Measurements from ENCODE around the gene ANKRD12.

The ANKRD12 gene

DNA sequence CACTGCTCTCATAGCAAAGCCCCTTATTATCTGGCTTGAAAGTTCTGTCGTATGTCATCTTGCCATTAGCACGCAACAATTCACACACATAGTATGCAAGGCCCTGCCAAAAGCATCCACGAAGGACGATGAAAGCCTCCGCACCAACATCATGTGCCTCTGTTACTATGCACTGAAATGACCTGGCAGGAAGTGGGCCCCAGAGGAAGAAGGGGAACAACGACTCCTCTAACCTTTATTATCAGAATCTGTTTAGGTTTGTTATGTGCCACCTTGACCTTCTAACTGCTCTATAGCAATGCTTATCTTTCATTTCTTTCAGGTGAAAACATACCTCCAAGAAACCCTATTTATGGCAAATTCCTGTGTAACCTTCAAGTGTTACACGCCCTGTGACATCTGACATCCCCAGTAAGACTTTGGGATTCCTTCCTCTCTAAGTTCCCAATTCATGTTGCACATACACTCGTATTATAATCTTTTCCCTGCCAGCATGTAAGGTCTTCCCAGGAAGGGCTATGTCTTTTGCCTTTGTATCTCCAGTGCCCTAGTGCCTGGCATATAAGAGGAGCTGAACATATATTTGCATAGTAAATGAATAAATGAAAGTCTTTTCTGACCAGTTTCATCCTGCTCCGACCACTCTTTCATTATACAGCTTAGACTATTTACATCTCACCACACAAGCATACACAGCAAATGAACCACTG lies 41.1 kb upstream of the ANKRD12 start:
- TF ChIP-seq POLR2AphosphoS5 (IDR thresholded peaks at IDR 0.05; ENCODE audit: low read depth, low read length) (no peak; the same call in 1 of the 2 replicates), SPI1 (IDR thresholded peaks at IDR 0.05; ENCODE audit: low read depth, low read length) (peak; percentile 74), POU2F2 (IDR thresholded peaks at IDR 0.05; ENCODE audit: low read depth, low read length) (peak; percentile 69; the same call in 1 of the 2 replicates), POLR2A (IDR thresholded peaks at IDR 0.05; ENCODE audit: low read depth, low read length) (peak; percentile 51), PAX5 (IDR thresholded peaks at IDR 0.05; ENCODE audit: insufficient read depth, low read length, severe bottlenecking) (no peak), TAF1 (IDR thresholded peaks at IDR 0.05; ENCODE audit: low read depth, low read length) (no peak)
- no peak for DNase-seq (ENCODE audit: insufficient read length, low spot score)
- FAIRE-seq: peak; percentile 84

DNA sequence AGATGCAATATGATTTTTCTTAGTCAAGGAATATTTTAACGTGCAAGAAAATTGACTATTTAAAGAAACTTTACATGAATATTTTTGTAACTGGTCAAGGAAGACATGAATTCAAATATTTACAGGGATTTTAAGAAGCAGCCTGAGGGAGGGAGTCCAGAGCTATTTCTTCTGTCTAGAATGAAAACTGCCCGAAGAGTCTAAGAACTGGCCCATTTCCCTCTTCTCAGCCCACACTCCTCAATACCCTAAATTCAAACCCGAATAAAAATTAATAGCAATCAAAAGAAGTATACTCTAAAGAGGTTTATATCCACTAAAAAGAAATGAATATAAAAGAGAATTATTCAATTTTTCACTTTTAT lies 40.6 kb upstream of the ANKRD12 start:
- TF ChIP-seq POLR2AphosphoS5 (IDR thresholded peaks at IDR 0.05; ENCODE audit: low read depth, low read length) (no peak), PAX5 (IDR thresholded peaks at IDR 0.05; ENCODE audit: insufficient read depth, low read length, severe bottlenecking) (no peak), POU2F2 (IDR thresholded peaks at IDR 0.05; ENCODE audit: low read depth, low read length) (no peak), SPI1 (IDR thresholded peaks at IDR 0.05; ENCODE audit: low read depth, low read length) (no peak), TAF1 (IDR thresholded peaks at IDR 0.05; ENCODE audit: low read depth, low read length) (no peak), POLR2A (IDR thresholded peaks at IDR 0.05; ENCODE audit: low read depth, low read length) (no peak)
- DNase-seq (ENCODE audit: insufficient read length, low spot score): no peak
- FAIRE-seq: no peak

DNA sequence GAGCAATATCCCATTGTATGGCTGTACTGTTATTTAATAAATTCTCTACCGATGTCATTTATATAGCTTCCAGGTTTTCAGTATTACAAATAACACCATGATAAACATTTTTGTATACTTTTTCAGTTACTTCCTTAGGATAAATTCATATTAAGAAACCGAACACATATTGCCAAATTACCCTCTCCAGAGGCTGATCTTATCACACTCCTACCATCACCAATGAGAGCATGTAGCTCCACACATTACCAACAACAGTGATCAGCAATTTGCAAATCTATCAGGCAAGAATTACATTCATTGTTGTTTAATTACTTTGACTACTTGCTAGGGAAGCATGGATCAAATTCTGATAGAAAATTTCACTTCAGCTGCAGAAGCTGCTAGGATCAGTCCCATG lies 39.9 kb upstream of the ANKRD12 start:
- no peak for TF ChIP-seq POLR2AphosphoS5 (IDR thresholded peaks at IDR 0.05; ENCODE audit: low read depth, low read length)
- no peak for TF ChIP-seq PAX5 (IDR thresholded peaks at IDR 0.05; ENCODE audit: insufficient read depth, low read length, severe bottlenecking)
- no peak for TF ChIP-seq POU2F2 (IDR thresholded peaks at IDR 0.05; ENCODE audit: low read depth, low read length)
- no peak for TF ChIP-seq POLR2A (IDR thresholded peaks at IDR 0.05; ENCODE audit: low read depth, low read length)
- no peak for TF ChIP-seq SPI1 (IDR thresholded peaks at IDR 0.05; ENCODE audit: low read depth, low read length)
- TF ChIP-seq TAF1 (IDR thresholded peaks at IDR 0.05; ENCODE audit: low read depth, low read length): no peak
- no peak for FAIRE-seq

DNA sequence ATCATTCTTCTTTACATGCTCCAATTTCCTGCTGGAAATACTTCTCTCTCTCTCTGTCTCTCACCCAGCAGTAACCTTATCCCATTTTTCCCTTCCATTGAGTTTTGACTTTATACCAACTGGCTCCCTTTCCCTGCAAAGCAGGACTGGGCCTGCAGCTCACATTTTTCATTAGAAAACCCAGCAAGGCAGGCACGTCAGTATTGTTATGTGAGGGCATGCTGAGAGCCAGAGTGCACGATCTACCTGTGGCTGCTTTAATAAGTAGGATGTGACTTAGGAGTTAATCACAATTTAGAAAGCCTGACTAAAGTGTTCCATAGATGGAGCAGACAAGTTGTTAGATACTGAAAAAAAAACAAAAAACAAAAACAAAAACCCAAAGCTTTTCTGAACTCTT lies 39.2 kb upstream of the ANKRD12 start:
- DNase-seq (ENCODE audit: insufficient read length, low spot score) (no peak), FAIRE-seq (no peak)
- TF ChIP-seq TAF1 (IDR thresholded peaks at IDR 0.05; ENCODE audit: low read depth, low read length) (no peak), POLR2A (IDR thresholded peaks at IDR 0.05; ENCODE audit: low read depth, low read length) (no peak), PAX5 (IDR thresholded peaks at IDR 0.05; ENCODE audit: insufficient read depth, low read length, severe bottlenecking) (no peak), POLR2AphosphoS5 (IDR thresholded peaks at IDR 0.05; ENCODE audit: low read depth, low read length) (no peak), SPI1 (IDR thresholded peaks at IDR 0.05; ENCODE audit: low read depth, low read length) (no peak), POU2F2 (IDR thresholded peaks at IDR 0.05; ENCODE audit: low read depth, low read length) (no peak)

More for the DNA sequence above, 39.9 kb upstream of the ANKRD12 start:
- DNase-seq (ENCODE audit: insufficient read length, low spot score): no peak

DNA sequence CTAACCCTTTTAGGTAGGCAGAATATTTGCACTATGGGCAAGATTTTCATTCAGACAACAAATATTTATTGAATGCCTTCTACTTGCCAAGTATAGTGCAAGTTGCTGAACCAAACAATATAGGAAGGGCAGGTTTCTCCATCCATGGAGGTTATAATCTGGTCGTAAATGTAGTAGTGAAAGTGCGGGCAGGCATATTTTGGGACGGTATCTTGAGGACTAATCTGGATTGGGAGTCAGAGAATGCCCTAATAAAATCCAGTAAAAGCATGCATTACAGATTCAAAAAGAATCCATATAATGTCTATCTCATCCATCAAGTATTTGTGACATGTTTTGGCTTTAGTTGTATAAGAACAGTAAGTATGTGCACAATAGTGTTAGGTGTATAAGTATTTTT lies 35.8 kb upstream of the ANKRD12 start:
- TF ChIP-seq POLR2A (IDR thresholded peaks at IDR 0.05; ENCODE audit: low read depth, low read length): no peak
- TF ChIP-seq SPI1 (IDR thresholded peaks at IDR 0.05; ENCODE audit: low read depth, low read length): no peak
- no peak for TF ChIP-seq POLR2AphosphoS5 (IDR thresholded peaks at IDR 0.05; ENCODE audit: low read depth, low read length)
- no peak for TF ChIP-seq POU2F2 (IDR thresholded peaks at IDR 0.05; ENCODE audit: low read depth, low read length)
- no peak for TF ChIP-seq PAX5 (IDR thresholded peaks at IDR 0.05; ENCODE audit: insufficient read depth, low read length, severe bottlenecking)
- no peak for TF ChIP-seq TAF1 (IDR thresholded peaks at IDR 0.05; ENCODE audit: low read depth, low read length)
- DNase-seq (ENCODE audit: insufficient read length, low spot score) (no peak), FAIRE-seq (no peak)

DNA sequence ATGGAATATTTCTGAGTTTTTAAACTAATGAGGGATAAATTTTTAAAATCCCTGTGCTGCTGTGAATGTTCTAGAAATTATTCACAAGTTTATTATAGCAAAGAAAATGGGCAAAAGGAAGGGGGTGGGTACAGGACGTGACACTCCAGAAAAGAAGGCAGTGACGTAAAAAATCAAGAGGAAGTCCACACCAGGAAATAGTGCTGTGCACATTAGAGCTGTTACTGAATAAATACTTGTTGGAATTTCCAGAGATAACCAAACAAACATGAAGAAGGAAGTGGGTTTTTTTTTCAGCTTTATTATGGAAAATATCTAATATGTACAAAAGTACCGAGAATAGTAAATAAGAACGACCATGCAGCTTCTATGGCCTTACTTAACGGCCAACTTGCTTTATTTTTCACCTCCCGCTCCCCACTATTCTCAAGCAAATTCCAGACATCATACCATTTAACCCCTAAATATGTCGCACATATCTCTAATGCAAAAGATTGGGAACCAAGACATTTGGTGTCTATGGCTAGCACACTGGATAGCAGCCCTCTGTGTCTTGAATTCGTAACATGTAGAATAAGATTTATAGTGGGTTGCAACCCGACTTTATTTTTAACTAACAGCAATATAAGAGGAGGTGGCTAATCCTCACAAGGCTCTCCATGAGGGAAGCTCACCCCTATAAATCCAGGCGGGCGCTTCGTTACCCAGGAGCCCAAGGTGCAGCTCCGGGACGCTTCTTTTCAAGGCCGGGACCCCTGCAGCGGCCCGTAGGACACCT lies 34.7 kb upstream of the ANKRD12 start:
- TF ChIP-seq SPI1 (IDR thresholded peaks at IDR 0.05; ENCODE audit: low read depth, low read length) (peak; percentile 25; the same call in 1 of the 2 replicates), PAX5 (IDR thresholded peaks at IDR 0.05; ENCODE audit: insufficient read depth, low read length, severe bottlenecking) (no peak), POLR2AphosphoS5 (IDR thresholded peaks at IDR 0.05; ENCODE audit: low read depth, low read length) (no peak)
- DNase-seq (ENCODE audit: insufficient read length, low spot score) (no peak), FAIRE-seq (peak; percentile 9)

DNA sequence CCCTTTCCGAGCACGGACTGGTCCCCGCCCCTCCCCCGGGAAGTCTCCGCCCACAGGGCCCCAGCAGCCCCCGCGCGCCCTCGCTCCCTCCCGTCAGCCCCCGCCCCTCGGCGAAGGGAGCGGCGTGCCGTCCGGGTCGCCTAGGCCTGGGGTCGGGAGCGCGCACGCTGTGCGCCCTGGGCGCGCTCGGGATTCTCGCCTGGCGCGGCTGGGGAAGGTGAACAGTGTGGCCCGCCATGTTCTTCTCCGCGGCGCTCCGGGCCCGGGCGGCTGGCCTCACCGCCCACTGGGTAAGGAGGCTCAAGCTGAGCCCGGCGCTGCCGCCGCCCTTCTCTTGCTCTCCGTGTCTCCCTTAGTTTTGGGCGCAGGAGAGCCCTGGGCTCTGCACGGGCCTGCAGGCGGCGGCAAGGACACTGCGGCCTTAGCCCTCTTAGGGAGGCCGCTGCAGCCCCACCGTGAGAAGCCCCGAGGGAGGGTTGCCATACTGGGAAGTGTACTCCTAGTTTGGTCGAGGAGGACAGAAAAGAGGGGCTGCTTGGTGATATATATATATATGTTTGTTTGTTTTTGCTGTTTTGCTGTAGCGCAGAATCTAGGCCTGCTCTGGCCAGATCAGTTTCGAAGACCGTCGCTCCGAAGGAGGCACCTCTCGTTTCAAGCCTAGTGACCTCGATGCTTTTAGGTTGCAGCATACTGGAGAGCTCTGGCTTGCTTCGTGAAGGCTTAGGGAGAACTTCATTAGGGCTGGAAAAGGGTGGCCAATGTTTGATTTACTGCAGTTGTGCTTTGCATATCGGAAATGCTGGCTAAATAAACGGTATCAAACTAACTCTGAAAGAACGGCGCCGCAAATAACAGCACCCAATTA lies 33.8 kb upstream of the ANKRD12 start, which contains the start of gene NDUFV2:
Gene NDUFV2 (plus strand): TSS at position 192 of the 868 bp plus-strand sequence. CDS start 45 bp downstream, at position 237.
- DNase-seq (ENCODE audit: insufficient read length, low spot score): peak; percentile 89
- no peak for TF ChIP-seq PAX5 (IDR thresholded peaks at IDR 0.05; ENCODE audit: insufficient read depth, low read length, severe bottlenecking)
- TF ChIP-seq POLR2A (IDR thresholded peaks at IDR 0.05; ENCODE audit: low read depth, low read length): peak; percentile 51; the same call in 1 of the 2 replicates
- TF ChIP-seq POLR2AphosphoS5 (IDR thresholded peaks at IDR 0.05; ENCODE audit: low read depth, low read length): peak; percentile 74
- TF ChIP-seq SPI1 (IDR thresholded peaks at IDR 0.05; ENCODE audit: low read depth, low read length): no peak
- TF ChIP-seq TAF1 (IDR thresholded peaks at IDR 0.05; ENCODE audit: low read depth, low read length): peak; percentile 68
- TF ChIP-seq POU2F2 (IDR thresholded peaks at IDR 0.05; ENCODE audit: low read depth, low read length): no peak
- peak; percentile 99 for FAIRE-seq

DNA sequence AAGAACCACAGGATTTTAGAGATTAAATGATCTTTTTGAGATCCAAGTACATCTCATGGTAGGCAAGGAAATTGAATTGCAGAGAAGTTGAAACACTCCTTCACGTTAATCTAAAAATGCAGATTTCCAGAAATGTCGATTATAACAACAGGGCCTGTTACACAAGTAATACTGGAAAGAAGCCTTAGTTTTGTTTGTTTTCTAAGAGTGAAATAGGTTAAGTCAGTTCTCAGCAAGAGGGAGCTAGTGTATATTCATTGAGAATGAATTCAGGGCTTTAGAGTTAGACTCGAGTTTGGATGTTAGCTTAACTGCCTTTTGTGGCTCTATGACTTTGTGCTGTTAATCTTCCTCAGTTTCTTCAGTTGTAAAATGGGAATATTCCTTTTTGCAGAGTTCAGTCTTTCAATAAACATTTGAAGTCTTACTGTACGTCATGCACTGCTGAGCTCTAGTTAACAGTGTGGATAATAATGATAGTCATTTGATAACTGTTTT lies 33.2 kb upstream of the ANKRD12 start:
- FAIRE-seq (peak; percentile 71), DNase-seq (ENCODE audit: insufficient read length, low spot score) (no peak)
- TF ChIP-seq PAX5 (IDR thresholded peaks at IDR 0.05; ENCODE audit: insufficient read depth, low read length, severe bottlenecking): peak; percentile 30
- TF ChIP-seq TAF1 (IDR thresholded peaks at IDR 0.05; ENCODE audit: low read depth, low read length): no peak
